Brain pericyte (primary cell): Measurements from ENCODE around the gene FASTKD1.
"Not testable (repeated sequence)": the region's sequence is repeated elsewhere in the genome, so short reads cannot be mapped to it uniquely, and the experiment has no call there.

Source experiments
- DNase-seq: peaks from one replicate; pipeline ENCODE4 v3.0.0-alpha.2; 2012; ENCODE audit warnings: low read depth, low spot score

Gene FASTKD1

GRCh38 chr2:169573160-169573973 is at the start of gene FASTKD1:
Gene FASTKD1, minus strand, starts transcription at chr2:169573865. Its CDS starts 1,836 bp downstream, at chr2:169572029.
- peak; percentile 57 for DNase-seq

- no peak for DNase-seq
Observed at GRCh38 chr2:169623235-169623634, 49.6 kb upstream of the FASTKD1 start.

- DNase-seq, result no peak
Observed at GRCh38 chr2:169620509-169620908, 46.8 kb upstream of the FASTKD1 start.

GRCh38 chr2:169619946-169620345 is 46.3 kb upstream of the FASTKD1 start:
- DNase-seq, result no peak

- not testable (repeated sequence) for DNase-seq
Observed at GRCh38 chr2:169615982-169616381, 42.3 kb upstream of the FASTKD1 start.

DNA sequence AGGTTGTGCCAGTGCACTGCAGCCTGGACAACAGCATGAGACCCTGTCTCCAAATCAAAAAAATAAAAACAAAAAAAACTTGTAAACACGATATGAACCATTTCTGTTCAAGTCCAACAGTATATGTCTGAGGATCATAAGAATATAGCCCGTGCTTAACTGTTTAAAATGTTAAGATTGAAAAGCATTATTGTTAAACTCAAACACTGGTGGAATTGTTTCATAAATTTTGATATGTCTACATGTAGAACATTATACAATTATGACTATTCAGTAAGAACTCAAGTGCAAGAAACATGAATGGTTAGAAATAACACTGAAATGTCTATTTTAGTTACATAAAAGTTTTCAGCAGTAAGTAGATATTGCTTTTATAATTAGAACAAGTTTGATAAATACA is 40.2 kb upstream of the FASTKD1 start:
- DNase-seq, result no peak

- no peak for DNase-seq
Observed at GRCh38 chr2:169609264-169609663, 35.6 kb upstream of the FASTKD1 start.

GRCh38 chr2:169599568-169599967 is 25.9 kb upstream of the FASTKD1 start:
- no peak for DNase-seq

DNA sequence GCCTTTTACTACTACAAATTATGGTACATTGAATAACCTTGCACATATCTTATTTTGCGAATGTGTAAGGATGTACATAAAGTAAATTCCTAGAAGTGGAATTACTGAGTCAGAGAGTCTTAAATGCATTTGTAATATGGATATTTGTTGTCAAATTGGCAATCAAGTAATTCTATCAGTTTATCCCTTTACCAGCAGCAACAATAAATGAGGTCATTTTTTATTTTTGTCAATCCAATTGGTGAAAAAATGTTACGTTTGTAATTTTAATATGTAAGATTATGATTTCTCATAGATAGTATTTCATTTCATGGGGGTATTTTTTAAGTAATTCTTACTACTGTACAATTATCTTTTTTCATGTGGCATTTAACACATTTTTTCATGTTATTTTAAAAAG is 25.3 kb upstream of the FASTKD1 start:
- no peak for DNase-seq

- not testable (repeated sequence) for DNase-seq
Observed at GRCh38 chr2:169596546-169596945, 22.9 kb upstream of the FASTKD1 start.

- no peak for DNase-seq
Observed at GRCh38 chr2:169590804-169591203, 17.1 kb upstream of the FASTKD1 start.

- no peak for DNase-seq
Observed at GRCh38 chr2:169585673-169586072, 12.0 kb upstream of the FASTKD1 start.

DNA sequence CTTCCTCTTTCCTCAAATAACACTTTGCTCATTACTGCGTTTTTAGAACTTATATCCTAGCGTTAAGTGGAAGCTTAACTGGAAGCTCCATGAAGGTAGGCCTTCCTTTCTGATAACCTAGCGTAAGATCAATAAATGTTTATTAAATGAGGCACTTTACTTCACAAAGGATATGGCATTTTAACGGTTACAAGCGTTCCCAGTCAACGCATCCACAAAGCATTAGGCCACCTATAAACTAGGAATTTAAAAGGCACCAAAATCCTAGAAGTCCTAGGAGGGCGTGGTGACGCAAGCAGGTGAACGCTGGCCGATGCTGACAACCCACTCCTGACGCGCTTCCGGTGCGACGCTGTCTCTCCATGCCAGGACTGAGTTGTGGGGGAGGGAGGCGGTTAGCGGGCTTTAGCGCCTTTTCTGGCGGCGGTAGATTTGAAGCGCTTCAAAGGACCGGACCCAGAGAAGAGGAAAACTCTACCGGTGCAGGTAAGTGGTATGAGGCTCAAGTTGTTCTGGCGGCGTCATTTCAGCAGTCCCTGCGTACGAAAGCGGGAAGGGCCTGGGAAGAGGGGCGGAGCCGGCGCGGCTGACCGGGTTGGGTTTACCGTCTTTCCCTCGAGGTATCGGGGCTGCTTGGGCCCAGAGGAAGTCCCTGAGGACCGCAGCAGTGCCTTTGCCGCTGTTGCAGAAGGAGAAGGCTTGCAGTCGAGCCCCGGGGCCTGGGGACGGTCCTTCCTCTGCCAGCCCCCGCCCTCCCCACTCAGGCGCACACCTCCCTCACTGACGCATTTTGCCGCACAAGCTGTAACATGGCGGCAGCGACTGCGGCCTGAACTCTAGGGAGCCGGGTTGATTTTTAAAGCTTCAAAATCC is 10.6 kb upstream of the FASTKD1 start, which contains the start of gene PPIG:
Gene PPIG, plus strand, starts transcription at position 347 of the 873 bp plus-strand sequence. CDS start 19,691 bp downstream, outside the sequence.
- DNase-seq, result peak; percentile 68

GRCh38 chr2:169583518-169583917 is 9.9 kb upstream of the FASTKD1 start:
- no peak for DNase-seq

GRCh38 chr2:169582552-169583266 is 9.0 kb upstream of the FASTKD1 start:
- DNase-seq, result not testable (repeated sequence)

DNA sequence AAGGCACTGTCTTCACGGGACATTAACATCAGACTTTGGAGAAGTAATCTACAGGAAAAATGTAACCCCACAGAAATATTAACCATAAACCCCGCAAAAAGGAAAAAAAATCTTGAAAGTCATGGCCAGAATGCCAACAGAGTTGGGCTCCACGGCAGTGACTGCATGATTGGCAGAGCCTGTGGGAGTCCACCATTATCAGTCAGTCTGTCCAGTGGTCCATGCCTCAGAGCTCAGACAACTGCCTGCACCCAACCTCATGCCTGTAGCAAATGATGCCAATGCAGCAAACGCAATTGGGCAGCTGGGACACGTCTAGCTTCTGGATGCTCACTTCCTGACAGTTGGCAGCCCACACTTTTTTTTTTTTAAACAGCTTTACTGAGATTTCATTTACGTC is 5.4 kb upstream of the FASTKD1 start:
- no peak for DNase-seq

DNA sequence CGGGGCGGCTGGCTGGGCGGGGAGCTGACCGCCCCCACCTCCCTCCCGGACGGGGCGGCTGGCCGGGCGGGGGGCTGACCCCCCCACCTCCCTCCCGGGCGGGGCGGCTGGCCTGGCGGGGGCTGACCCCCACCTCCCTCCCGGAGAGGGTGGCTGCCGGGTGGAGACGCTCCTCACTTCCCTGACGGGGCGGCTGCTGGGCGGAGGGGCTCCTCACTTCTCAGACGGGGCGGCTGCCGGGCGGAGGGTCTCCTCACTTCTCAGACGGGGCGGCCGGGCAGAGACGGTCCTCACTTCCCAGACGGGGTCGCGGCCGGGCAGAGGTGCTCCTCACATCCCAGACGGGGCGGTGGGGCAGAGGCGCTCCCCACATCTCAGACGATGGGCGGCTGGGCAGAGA is 1.6 kb upstream of the FASTKD1 start:
- DNase-seq, result not testable (repeated sequence)

- not testable (repeated sequence) for DNase-seq
Observed at GRCh38 chr2:169574539-169574938, 874 bp upstream of the FASTKD1 start.

DNA sequence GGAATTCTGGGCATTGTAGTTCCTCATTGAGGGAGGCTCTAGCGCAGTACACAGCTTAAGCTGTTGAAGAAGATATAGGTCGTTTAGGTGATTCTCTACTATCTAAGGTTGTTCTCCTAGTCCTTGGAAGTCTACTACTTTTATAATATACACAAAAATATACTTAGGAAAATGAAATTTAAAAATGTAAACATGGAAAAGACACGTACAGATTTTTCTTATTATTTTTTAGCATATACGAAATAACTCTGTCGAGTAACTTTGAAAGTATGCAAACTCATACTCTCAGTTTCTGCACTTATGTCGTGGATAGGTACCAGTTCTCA is 272 bp upstream of the FASTKD1 start:
- no peak for DNase-seq

GRCh38 chr2:169572821-169573159 is 875 bp downstream of the FASTKD1 start:
- no peak for DNase-seq

DNA sequence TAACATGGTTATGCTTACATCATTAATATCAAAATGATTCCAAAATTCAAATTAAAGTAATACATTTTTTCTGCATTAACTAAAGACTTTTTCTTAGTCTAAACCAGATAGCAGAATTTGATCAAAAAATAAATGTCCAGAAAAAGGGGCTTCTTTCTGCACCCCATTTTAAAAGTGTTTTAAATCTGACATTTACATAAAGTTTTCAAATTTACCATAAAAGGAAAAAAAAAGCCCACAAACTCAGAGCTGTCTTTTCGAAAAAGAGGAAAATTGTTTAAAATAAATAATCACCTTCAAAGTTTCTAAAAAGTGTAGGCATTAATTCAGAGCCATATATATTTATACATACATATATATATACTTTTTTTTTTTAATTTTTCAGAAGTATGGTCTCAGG is 1.5 kb downstream of the FASTKD1 start:
- DNase-seq, result no peak

DNA sequence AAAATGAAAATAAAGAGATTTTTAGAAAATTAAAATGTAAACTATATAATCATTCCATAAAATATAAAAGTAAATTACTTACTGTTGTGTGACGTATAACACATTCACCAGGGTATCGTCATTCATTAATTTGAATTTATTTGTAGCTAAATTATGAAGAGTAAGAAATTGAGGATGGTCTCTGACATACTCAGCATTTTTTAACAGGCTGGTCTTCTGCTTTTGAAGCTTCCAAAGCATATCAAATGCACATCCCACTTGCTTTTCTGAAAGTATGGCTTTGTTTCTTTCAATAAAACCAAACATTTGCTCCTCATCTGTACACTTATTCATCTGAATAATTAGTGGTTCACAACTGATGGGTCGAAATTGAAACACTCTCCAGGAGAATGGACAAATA is 2.1 kb downstream of the FASTKD1 start:
- DNase-seq, result no peak
